Heart right ventricle (tissue), 16 donors: Measurements from ENCODE around the gene SBF2. TPM values are rescaled to one million over a fixed set of nuclear protein-coding genes. Genes with fewer than 3 reads are reported as not detected.

Source experiments
- ATAC-seq, 8 donors: fragments of 200-7000 bp; cut with Tn5 transposase; one replicate each; pipeline ENCODE4 v1.9.1; 2020; ENCODE audit warnings: mild to moderate bottlenecking in 8 of 8, moderate library complexity in 8 of 8, moderate number of reproducible peaks in 1 of 8
- DNase-seq, 2 donors: peaks; one replicate each; pipeline ENCODE4 v3.0.0-alpha.2; 2020
- H3K27ac ChIP-seq, 10 donors: fragments of 200-600 bp; sonication (generic) in 2 of 10; one replicate each; pipeline versions ENCODE4 v1.5.0 to v1.8.0; 2020 to 2022; ENCODE audit warnings: mild to moderate bottlenecking in 3 of 10
- H3K27me3 ChIP-seq, 7 donors: fragments of 200-600 bp; one replicate each; pipeline ENCODE4 v1.8.0; 2021 to 2022; ENCODE audit warnings: mild to moderate bottlenecking in 2 of 7
- H3K36me3 ChIP-seq, 9 donors: fragments of 200-600 bp; sonication (generic) in 1 of 9; one replicate each; pipeline versions ENCODE4 v1.5.0 to v1.8.0; 2020 to 2022; ENCODE audit warnings: mild to moderate bottlenecking in 2 of 9
- H3K4me1 ChIP-seq, 9 donors: fragments of 200-600 bp; sonication (generic) in 1 of 9; one replicate each; pipeline versions ENCODE4 v1.5.0 to v1.8.0; 2020 to 2022; ENCODE audit warnings: mild to moderate bottlenecking in 4 of 9
- H3K4me3 ChIP-seq, 10 donors: fragments of 200-600 bp; sonication (generic) in 2 of 10; one replicate each; pipeline versions ENCODE4 v1.5.0 to v1.8.0; 2020 to 2022; ENCODE audit warnings: mild to moderate bottlenecking in 7 of 10, moderate library complexity in 2 of 10
- H3K9me3 ChIP-seq, 11 donors: fragments of 200-600 bp in 10 of 11; sonication (generic) in 2 of 11; one replicate each; pipeline versions ENCODE4 v1.5.0 to v1.8.0; 2013 to 2022; ENCODE audit warnings: mild to moderate bottlenecking in 2 of 11, control low read depth in 1 of 11, moderate library complexity in 1 of 11
- CTCF ChIP-seq, 9 donors: fragments of 200-600 bp; sonication (generic) in 2 of 9; IDR thresholded peaks; one replicate each; pipeline versions ENCODE4 v1.5.0 to v1.8.0; 2021 to 2022; ENCODE audit warnings: antibody characterized with exemption in 9 of 9, mild to moderate bottlenecking in 5 of 9, moderate library complexity in 1 of 9
- WGBS, 2 donors: extraction: QIAGEN DNeasy Blood & Tissue Kit; methylation state at CpG; one replicate each; pipeline ENCODE4 v1.1.7; 2013; ENCODE audit warnings: inconsistent platforms in 1 of 2; 5-methylcytosine and 5-hydroxymethylcytosine counted together
- intact Hi-C, 10 donors: fragments of 100-400 bp; cut with DNase I; formaldehyde crosslinking; loops; one replicate each; pipeline versions ENCODE4 v1.11.1 to v1.14.2; 2022
- polyA plus RNA-seq, 2 donors: library from polyadenylated mRNA; stranded (reverse); fragments of 200-250 nt; gene quantifications; one replicate each; pipeline ENCODE4 v1.2.3, GENCODE V29; 2013
- total RNA-seq, 10 donors: library from RNA; stranded (reverse); fragmentation: NEBNext Ultra II Directional in 3 of 10; extraction: Animal tissue kit (Norgen Biotek cat#: 25700) in 3 of 10; gene quantifications; one replicate each; pipeline versions ENCODE4 v1.2.1 to v1.2.4, GENCODE V29; 2021 to 2023
- donor health status: Arrhythmogenic right ventricular cardiomyopathy.
- donor health status: ischemic (EF 13 %, LVEDD 7.1; RV severe dilation, severe dysfunction).
- donor health status: healthy with polysubstance abuse.
- donor health status: DM: no; HTN: yes; CAD: no.
- donor health status: DM: no; HTN: no; CAD: no.
- donor health status: ischemic (EF 25% LVEDD 6.9; RV normal size, moderate dysfunction).
- donor health status: ischemic (EF 25% LVEDD 5.7; RV mildly dilated, moderate dysfunction).
- donor health status: healthy.
- donor health status: DM: yes; HTN: yes; CAD: no.
- donor health status: Ischemic cardiomyopathy.
- donor health status: ischemic (EF 35%, LVEDD 5.7; RV mildly dilated, moderate dysfunction).
- donor health status: nonischemic (EF 11% LVEDD 7.7; RV severe dilation, severe dysfunction).
- donor health status: DM: yes; HTN: yes; CAD: no.
- donor health status: PGD.
- donor health status: ischemic (EF 29% LVEDD 5.4; RV normal size, mild dysfunction).
- donor health status: nonischemic (EF 23%, LVEDD 6.1; RV moderate dilation, normal function).

SBF2 gene
- total and polyA plus RNA-seq, 12 donors, result 8.9 to 27.1 (median 21.2) TPM

GRCh38 chr11:10319702-10320558, 25.9 kb upstream of the SBF2 start:
- TF ChIP-seq CTCF (IDR thresholded peaks at IDR 0.05), result no peak
- intact Hi-C loops, result loop anchor here in 9 of 10 donors (5.0 to 10.0 kb wide), 7 partner anchors 113 to 795 kb away; no protein-coding TSS in a partner anchor
- H3K4me1 ChIP-seq, result peaks cover 0 to 31% (median 17%) of the 10 kb centered on the region in 9 donors
- WGBS, 2 donors, result 65% methylated on average over 6 of the region's 6 CpGs
- no peaks in the 10 kb centered on the region for H3K27me3 ChIP-seq
- no peaks in the 10 kb centered on the region for H3K36me3 ChIP-seq
- DNase-seq (no peak), ATAC-seq (no peak)
- H3K27ac ChIP-seq, result no peak overlapping the region
- no peaks in the 10 kb centered on the region for H3K9me3 ChIP-seq
- no peak overlapping the region for H3K4me3 ChIP-seq

- Histone ChIP-seq H3K27ac (no peak overlapping the region), H3K9me3 (no peaks in the 10 kb centered on the region), H3K36me3 (no peaks in the 10 kb centered on the region), H3K4me1 (peaks cover 0 to 23% (median 17%) of the 10 kb centered on the region in 9 donors), H3K4me3 (no peak overlapping the region), H3K27me3 (no peaks in the 10 kb centered on the region)
- DNase-seq (no peak), ATAC-seq (no peak)
- 84 to 86% methylated on average over 3 of the region's 3 CpGs for WGBS, 2 donors
- TF ChIP-seq CTCF (IDR thresholded peaks at IDR 0.05), result no peak
- intact Hi-C loops, result no loop called here
Measured at GRCh38 chr11:10318527-10318802, 24.4 kb upstream of the SBF2 start.

- H3K27ac ChIP-seq, result no peak overlapping the region
- no peaks in the 10 kb centered on the region for H3K27me3 ChIP-seq
- intact Hi-C loops, result no loop called here
- WGBS, 2 donors, result 83 to 84% methylated on average over 5 of the region's 5 CpGs
- DNase-seq, result no peak
- no peak for TF ChIP-seq CTCF (IDR thresholded peaks at IDR 0.05)
- peaks cover 0 to 21% (median 17%) of the 10 kb centered on the region in 9 donors for H3K4me1 ChIP-seq
- H3K4me3 ChIP-seq, result no peak overlapping the region
- no peaks in the 10 kb centered on the region for H3K36me3 ChIP-seq
- H3K9me3 ChIP-seq, result no peaks in the 10 kb centered on the region
- peak in 3 of 8 donors; percentile 19 to 49 (median 43) for ATAC-seq
Measured at GRCh38 chr11:10317776-10318526, 23.9 kb upstream of the SBF2 start.

GRCh38 chr11:10317151-10317755, 23.2 kb upstream of the SBF2 start:
- 91 to 99% methylated on average over 4 of the region's 4 CpGs for WGBS, 2 donors
- Histone ChIP-seq H3K4me3 (no peak overlapping the region), H3K27ac (no peak overlapping the region), H3K9me3 (no peaks in the 10 kb centered on the region), H3K36me3 (no peaks in the 10 kb centered on the region), H3K4me1 (peaks cover 0 to 15% (median 10%) of the 10 kb centered on the region in 9 donors), H3K27me3 (no peaks in the 10 kb centered on the region)
- no peak for DNase-seq
- TF ChIP-seq CTCF (IDR thresholded peaks at IDR 0.05), result no peak
- intact Hi-C loops, result no loop called here
- ATAC-seq, result peak in 1 of 8 donors; percentile 28
